ENCODE results near the gene SURF1. TPM values are rescaled to one million over a fixed set of nuclear protein-coding genes. Genes with fewer than 3 reads are reported as not detected.

The SURF1 gene
- total and polyA plus RNA-seq, 2 donors (not counting 1 experiment from before 2014, with no cell fraction given) = 44.1 to 54.5 TPM

DNA sequence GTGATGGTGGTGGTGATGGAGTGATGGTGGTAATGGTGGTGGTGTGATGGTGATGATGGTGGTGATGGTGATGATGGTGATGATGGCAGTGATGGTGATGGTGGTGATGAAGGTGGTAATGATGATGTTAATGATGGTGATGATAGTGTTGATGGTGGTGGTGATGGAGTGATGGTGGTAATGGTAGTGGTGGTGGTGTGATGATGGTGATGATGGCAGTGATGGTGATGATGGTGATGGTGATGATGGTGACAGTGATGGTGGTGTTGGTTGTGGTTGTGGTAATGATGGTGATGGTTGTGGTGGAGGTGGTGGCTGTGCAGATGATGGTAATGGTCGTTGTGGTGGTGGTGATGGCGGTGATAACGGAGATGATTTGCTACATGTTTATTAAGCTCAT, 27.2 kb upstream of the SURF1 start:
- TF ChIP-seq, protein P1, sequence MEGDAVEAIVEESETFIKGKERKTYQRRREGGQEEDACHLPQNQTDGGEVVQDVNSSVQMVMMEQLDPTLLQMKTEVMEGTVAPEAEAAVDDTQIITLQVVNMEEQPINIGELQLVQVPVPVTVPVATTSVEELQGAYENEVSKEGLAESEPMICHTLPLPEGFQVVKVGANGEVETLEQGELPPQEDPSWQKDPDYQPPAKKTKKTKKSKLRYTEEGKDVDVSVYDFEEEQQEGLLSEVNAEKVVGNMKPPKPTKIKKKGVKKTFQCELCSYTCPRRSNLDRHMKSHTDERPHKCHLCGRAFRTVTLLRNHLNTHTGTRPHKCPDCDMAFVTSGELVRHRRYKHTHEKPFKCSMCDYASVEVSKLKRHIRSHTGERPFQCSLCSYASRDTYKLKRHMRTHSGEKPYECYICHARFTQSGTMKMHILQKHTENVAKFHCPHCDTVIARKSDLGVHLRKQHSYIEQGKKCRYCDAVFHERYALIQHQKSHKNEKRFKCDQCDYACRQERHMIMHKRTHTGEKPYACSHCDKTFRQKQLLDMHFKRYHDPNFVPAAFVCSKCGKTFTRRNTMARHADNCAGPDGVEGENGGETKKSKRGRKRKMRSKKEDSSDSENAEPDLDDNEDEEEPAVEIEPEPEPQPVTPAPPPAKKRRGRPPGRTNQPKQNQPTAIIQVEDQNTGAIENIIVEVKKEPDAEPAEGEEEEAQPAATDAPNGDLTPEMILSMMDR (IDR thresholded peaks at IDR 0.05) = no peak
- TF ChIP-seq EZH2 (IDR thresholded peaks at IDR 0.05; ENCODE audit: borderline replicate concordance, insufficient read depth, low read depth, low read length, poor library complexity, severe bottlenecking) = no peak
- Mint-ChIP-seq H3K4me1 (no peaks in the 10 kb centered on the region), H3K27ac (no peak overlapping the region), H3K4me3 (no peak overlapping the region), H3K27me3 (no peaks in the 10 kb centered on the region), H3K9me3 (ENCODE audit: insufficient read depth) (no peaks in the 10 kb centered on the region)
- Histone ChIP-seq H3K79me2 (ENCODE audit: control insufficient read depth, insufficient read depth, low read length) (no peaks in the 10 kb centered on the region), H3K27me3 (replicated peaks in 1 of 4; ENCODE audit: control extremely low read depth in 1 of 4, control insufficient read depth in 3 of 4, insufficient read depth in 4 of 4, low read length in 3 of 4) (no peaks in the 10 kb centered on the region), H3K4me2 (replicated peaks; ENCODE audit: low read depth, low read length, poor library complexity, severe bottlenecking) (no peak overlapping the region), H2AFZ (ENCODE audit: insufficient read depth, low read depth, low read length, poor library complexity, severe bottlenecking) (no peak overlapping the region), H3K4me1 (ENCODE audit: control insufficient read depth in 2 of 2, insufficient read depth in 2 of 2, low read length in 2 of 2) (no peaks in the 10 kb centered on the region), H3K27ac (ENCODE audit: low read length in 2 of 2) (no peak overlapping the region), H4K20me1 (ENCODE audit: control insufficient read depth, insufficient read depth, low read length, poor library complexity, severe bottlenecking) (no peaks in the 10 kb centered on the region), H3K4me3 (ENCODE audit: control extremely low read depth in 1 of 5, extremely low read depth in 1 of 5, insufficient read depth in 1 of 5, low read depth in 2 of 5, low read length in 4 of 5) (no peak overlapping the region), H3K36me3 (replicated peaks in 1 of 2; ENCODE audit: control extremely low read depth in 1 of 2, control insufficient read depth in 1 of 2, extremely low read depth in 1 of 2, insufficient read depth in 2 of 2, low read length in 1 of 2) (no peaks in the 10 kb centered on the region), H3K9me3 (ENCODE audit: control extremely low read depth in 1 of 3, control insufficient read depth in 2 of 3, insufficient read depth in 1 of 3, low read length in 2 of 3) (no peaks in the 10 kb centered on the region), H3K9ac (ENCODE audit: low read length) (no peak overlapping the region)
- 100% methylated on average over 3 of the region's 3 CpGs for WGBS (ENCODE audit: insufficient coverage)
- ATAC-seq (ENCODE audit: low read depth) (no peak), DNase-seq (no peak)
- intact Hi-C loops (cut with micrococcal nuclease) = no loop called here
- CTCF ChIA-PET = no interaction called here
- POLR2A ChIA-PET = no interaction called here

DNA sequence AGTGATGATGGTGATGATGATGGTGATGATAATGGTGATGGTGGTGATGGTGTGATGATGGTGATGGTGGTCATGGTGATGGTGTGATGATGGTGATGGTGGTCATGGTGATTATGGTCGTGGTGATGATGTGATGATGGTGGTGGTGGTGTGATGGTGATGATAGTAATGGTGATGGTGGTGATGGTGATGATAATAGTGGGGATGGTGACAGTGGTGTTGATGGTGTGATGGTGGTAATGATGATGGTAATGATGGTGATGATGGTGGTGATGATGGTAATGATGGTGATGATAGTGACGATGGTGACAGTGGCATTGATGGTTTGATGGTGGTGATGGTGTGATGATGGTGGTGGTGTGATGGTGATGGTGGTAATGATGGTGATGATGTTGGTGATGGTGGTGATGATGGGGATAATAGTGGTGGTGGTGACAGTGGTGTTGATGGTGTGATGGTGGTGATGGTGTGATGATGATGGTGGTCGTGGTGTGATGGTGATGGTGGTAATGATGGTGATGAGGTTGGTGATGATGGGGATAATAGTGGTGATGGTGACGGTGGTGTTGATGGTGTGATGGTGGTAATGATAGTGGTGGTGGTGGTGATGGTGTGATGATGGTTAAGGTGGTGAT, 26.3 kb upstream of the SURF1 start:
- Histone ChIP-seq H3K79me2 (ENCODE audit: control insufficient read depth, insufficient read depth, low read length) (no peaks in the 10 kb centered on the region), H3K4me1 (ENCODE audit: control insufficient read depth in 2 of 2, insufficient read depth in 2 of 2, low read length in 2 of 2) (no peaks in the 10 kb centered on the region), H2AFZ (ENCODE audit: insufficient read depth, low read depth, low read length, poor library complexity, severe bottlenecking) (no peak overlapping the region), H3K9me3 (ENCODE audit: control extremely low read depth in 1 of 3, control insufficient read depth in 2 of 3, insufficient read depth in 1 of 3, low read length in 2 of 3) (no peaks in the 10 kb centered on the region), H3K36me3 (replicated peaks in 1 of 2; ENCODE audit: control extremely low read depth in 1 of 2, control insufficient read depth in 1 of 2, extremely low read depth in 1 of 2, insufficient read depth in 2 of 2, low read length in 1 of 2) (no peaks in the 10 kb centered on the region), H3K27me3 (replicated peaks in 1 of 4; ENCODE audit: control extremely low read depth in 1 of 4, control insufficient read depth in 3 of 4, insufficient read depth in 4 of 4, low read length in 3 of 4) (no peaks in the 10 kb centered on the region), H3K4me2 (replicated peaks; ENCODE audit: low read depth, low read length, poor library complexity, severe bottlenecking) (no peak overlapping the region), H3K4me3 (ENCODE audit: control extremely low read depth in 1 of 5, extremely low read depth in 1 of 5, insufficient read depth in 1 of 5, low read depth in 2 of 5, low read length in 4 of 5) (no peak overlapping the region), H4K20me1 (ENCODE audit: control insufficient read depth, insufficient read depth, low read length, poor library complexity, severe bottlenecking) (no peaks in the 10 kb centered on the region), H3K9ac (ENCODE audit: low read length) (no peak overlapping the region), H3K27ac (ENCODE audit: low read length in 2 of 2) (no peak overlapping the region)
- ChIA-PET CTCF (no interaction called here), POLR2A (no interaction called here)
- Mint-ChIP-seq H3K4me3 (no peak overlapping the region), H3K27ac (no peak overlapping the region), H3K4me1 (no peaks in the 10 kb centered on the region), H3K9me3 (ENCODE audit: insufficient read depth) (no peaks in the 10 kb centered on the region), H3K27me3 (no peaks in the 10 kb centered on the region)
- TF ChIP-seq EZH2 (IDR thresholded peaks at IDR 0.05; ENCODE audit: borderline replicate concordance, insufficient read depth, low read depth, low read length, poor library complexity, severe bottlenecking) = no peak
- TF ChIP-seq, protein P1 (IDR thresholded peaks at IDR 0.05) = no peak
- WGBS (ENCODE audit: insufficient coverage) = 97% methylated on average over 4 of the region's 4 CpGs
- no peak for ATAC-seq (ENCODE audit: low read depth)
- no peak for DNase-seq
- intact Hi-C loops (cut with micrococcal nuclease) = no loop called here

Measured in B cell (primary cell).